K562 (cell line): ENCODE measurements around the gene KRT77. TPM values are rescaled to one million over a fixed set of nuclear protein-coding genes. Genes with fewer than 3 reads are reported as not detected.

Experiments used
- CLOCK ChIP-seq: fragments of 250-450 bp; sonication (Bioruptor Pico); IDR thresholded peaks from 2 replicates; pipeline ENCODE4 v1.4.0; 2020; ENCODE audit warnings: mild to moderate bottlenecking, moderate library complexity, borderline replicate concordance
- CREB3L1 ChIP-seq: fragments of 450-650 bp; IDR thresholded peaks from 2 replicates; pipeline ENCODE4 v1.6.1; 2014; ENCODE audit warnings: low read depth, mild to moderate bottlenecking, moderate library complexity, borderline replicate concordance
- E4F1 ChIP-seq: fragments of 250-450 bp; sonication (Bioruptor Pico); IDR thresholded peaks from 2 replicates; pipeline ENCODE4 v1.5.0; 2021; ENCODE audit warnings: mild to moderate bottlenecking, borderline replicate concordance
- HES1 ChIP-seq: fragments of 450-650 bp; IDR thresholded peaks from 2 replicates; pipeline ENCODE4 v1.6.1; 2016; ENCODE audit warnings: low read depth, mild to moderate bottlenecking, moderate library complexity
- IFI16 ChIP-seq: fragments of 250-450 bp; sonication (Bioruptor Pico); IDR thresholded peaks from 2 replicates; pipeline ENCODE4 v2.1.2; 2022; ENCODE audit warnings: mild to moderate bottlenecking, inconsistent platforms
- IRF9 ChIP-seq: fragments of 450-650 bp; IDR thresholded peaks from 2 replicates; pipeline ENCODE4 v1.6.1; 2016; ENCODE audit warnings: missing biosample characterization, missing genetic modification characterization
- KDM5B ChIP-seq: fragments of 200-600 bp; sonication (generic); IDR thresholded peaks from 2 replicates; pipeline ENCODE4 v1.6.1; 2012; ENCODE audit warnings: low read depth, mild to moderate bottlenecking, moderate library complexity, low read length, control low read depth, inconsistent platforms; ENCODE audit not compliant: insufficient replicate concordance
- KLF1 ChIP-seq: fragments of 450-650 bp; IDR thresholded peaks from 2 replicates; pipeline ENCODE4 v1.6.1; 2016; ENCODE audit warnings: missing genetic modification characterization, missing compliant biosample characterization
- MCM5 ChIP-seq: fragments of 450-650 bp; IDR thresholded peaks from 2 replicates; pipeline ENCODE4 v1.6.1; 2016; ENCODE audit warnings: low read depth
- NCOA4 ChIP-seq: fragments of 450-650 bp; IDR thresholded peaks from 2 replicates; pipeline ENCODE4 v1.6.1; 2018; ENCODE audit warnings: mild to moderate bottlenecking; ENCODE audit not compliant: partially characterized antibody
- PHTF2 ChIP-seq: fragments of 250-450 bp; sonication (Bioruptor Pico); IDR thresholded peaks from 2 replicates; pipeline ENCODE4 v1.5.0; 2021; ENCODE audit warnings: mild to moderate bottlenecking
- PKNOX1 ChIP-seq: fragments of 450-650 bp; IDR thresholded peaks from 2 replicates; pipeline ENCODE4 v1.6.1; 2016
- PTBP1 ChIP-seq: fragments of 200-400 bp; formaldehyde crosslinking; IDR thresholded peaks from 2 replicates; pipeline ENCODE4 v1.6.1; 2017; ENCODE audit warnings: low read depth, low read length
- SNRNP70 ChIP-seq: fragments of 200-400 bp; formaldehyde crosslinking; optimal IDR thresholded peaks from 2 replicates; pipeline ENCODE3; 2017; ENCODE audit warnings: low read depth, low read length
- XRCC3 ChIP-seq: fragments of 450-650 bp; IDR thresholded peaks from 2 replicates; pipeline ENCODE4 v1.6.1; 2017; ENCODE audit warnings: mild to moderate bottlenecking, moderate library complexity
- ZBTB43 ChIP-seq: sonication (generic); formaldehyde crosslinking; IDR thresholded peaks from 2 replicates; pipeline ENCODE4 v1.8.0; 2023; ENCODE audit warnings: mild to moderate bottlenecking, missing genetic modification reagents
- ZNF124 ChIP-seq: sonication (generic); formaldehyde crosslinking; IDR thresholded peaks from 2 replicates; pipeline ENCODE4 v1.8.1; 2022; ENCODE audit warnings: missing genetic modification reagents
- ZNF384 ChIP-seq: IDR thresholded peaks from 2 replicates; pipeline ENCODE4 v1.6.1; 2012; ENCODE audit warnings: low read depth, low read length, improper control_type of control experiment
- ZSCAN29 ChIP-seq: fragments of 450-650 bp; IDR thresholded peaks from 2 replicates; pipeline ENCODE4 v1.6.1; 2017
- polyA plus RNA-seq, 8 experiments: library from polyadenylated mRNA; depleted of rRNA in 4 of 8; stranded (reverse) in 5 of 8; unstranded in 3 of 8; fragments of >200 nt; fragmentation: Nextera tagmentation in 2 of 8; fragmentation: Illumina TruSeq in 1 of 8; extraction: Ambion mirVana in 2 of 8; extraction: Trizol in 1 of 8; gene quantifications; 2 replicates each; pipeline versions ENCODE4 v1.2.1 to v1.2.3, GENCODE V29; 2011 to 2014; ENCODE audit warnings: inconsistent platforms in 1 of 8, missing spikeins in 1 of 8
- total RNA-seq, 7 experiments: library from RNA; depleted of rRNA in 6 of 7; stranded (reverse); fragments of >200 nt in 6 of 7; fragmentation: Illumina TruSeq in 2 of 7; extraction: Trizol in 2 of 7; gene quantifications; 2 replicates each; pipeline versions ENCODE4 v1.2.1 to v1.2.3, GENCODE V29; 2011 to 2021; ENCODE audit warnings: low replicate concordance in 1 of 7

The KRT77 gene
- total and polyA plus RNA-seq, 9 of the 15 experiments (the other 6 are each of a cell fraction or from before 2014, with no cell fraction given): not detected

GRCh38 chr12:52703878-52704277, 554 bp upstream of the KRT77 start (continued):
- TF ChIP-seq PKNOX1: no peak
- TF ChIP-seq IFI16 (CRISPR knock-in tag): no peak
- TF ChIP-seq PTBP1: no peak
- no peak for TF ChIP-seq IRF9
- no peak for TF ChIP-seq CREB3L1
- TF ChIP-seq CLOCK (CRISPR knock-in tag): no peak
- TF ChIP-seq HES1: peak; percentile 80
- TF ChIP-seq NCOA4: no peak
- TF ChIP-seq ZSCAN29: no peak
- TF ChIP-seq ZBTB43 (CRISPR knock-in tag): no peak
- TF ChIP-seq XRCC3: no peak
- no peak for TF ChIP-seq KDM5B
- TF ChIP-seq ZNF384: no peak
- no peak for TF ChIP-seq MCM5
- TF ChIP-seq PHTF2 (CRISPR knock-in tag): no peak
- TF ChIP-seq KLF1 (tag): no peak
- no peak for TF ChIP-seq E4F1 (CRISPR knock-in tag)
- no peak for TF ChIP-seq ZNF124 (CRISPR knock-in tag)
- TF ChIP-seq SNRNP70: no peak
